Stimulated activated CD8-positive, alpha-beta memory T cell treated with anti-CD3 and anti-CD28 coated beads, Interleukin-15, amount 100 ng/mL, for 1 hour (primary cell): Measurements from ENCODE around the gene MPIG6B.

Experiments
- DNase-seq: peaks from one replicate; pipeline ENCODE4 v3.0.0-alpha.2; 2020; ENCODE audit warnings: low read depth

Gene MPIG6B

DNA sequence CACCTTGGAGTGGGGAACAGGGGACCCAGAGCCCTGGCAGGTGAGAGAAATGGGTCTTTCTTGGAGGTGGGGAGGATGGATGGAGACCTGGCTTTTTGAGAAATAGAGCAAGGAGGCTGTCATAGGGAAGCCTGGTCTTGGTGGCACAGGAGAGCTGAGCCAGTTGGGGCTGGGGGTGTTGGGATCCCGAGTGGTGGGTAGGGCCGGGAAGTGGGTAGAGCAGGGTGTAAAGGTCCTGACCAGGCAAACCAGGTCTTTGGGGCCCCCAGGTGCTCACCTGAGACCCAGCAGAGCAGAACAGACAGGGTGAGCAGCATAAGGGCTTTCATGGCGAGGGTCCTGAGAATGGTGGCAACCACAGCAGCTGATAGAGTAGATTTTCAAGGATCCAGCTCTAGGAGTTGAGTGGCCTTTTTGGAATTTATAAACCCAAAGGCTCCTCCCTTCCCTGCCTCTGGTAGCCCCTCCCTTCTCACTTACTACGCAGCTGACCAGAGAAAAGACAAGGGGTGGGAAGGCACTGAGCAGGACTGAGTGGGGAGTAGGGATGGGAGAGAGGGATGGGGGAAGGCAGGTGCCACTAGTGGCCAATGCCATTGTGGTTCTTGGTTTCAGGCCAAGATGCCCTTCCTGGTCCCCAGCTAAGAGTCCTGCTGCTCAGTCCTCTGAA, 1.7 kb upstream of the MPIG6B start, which contains the start of gene LY6G6C:
TSS of gene LY6G6C (minus strand) at position 396 of the 670 bp plus-strand sequence. CDS start at position 329, 67 bp downstream.
- no peak for DNase-seq

DNA sequence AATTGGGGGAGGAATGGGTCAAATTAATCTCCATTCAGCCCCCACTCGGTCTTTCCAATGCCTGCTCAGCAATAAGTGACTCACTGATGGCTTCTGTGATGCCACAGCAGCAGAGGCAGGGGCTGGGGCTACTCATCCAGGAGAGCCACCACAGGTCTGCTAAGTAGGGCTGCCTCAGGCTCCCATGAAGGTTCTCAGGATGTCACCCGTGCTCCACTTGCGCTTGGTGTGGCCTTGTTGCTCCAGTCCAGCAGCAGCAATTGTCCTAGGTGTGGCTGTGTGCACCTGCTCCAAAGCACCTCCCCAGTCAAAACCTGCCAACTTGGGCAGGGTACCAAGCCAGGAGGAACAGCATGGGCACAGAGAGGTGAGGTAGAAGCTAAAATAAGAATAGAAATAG, 1.0 kb upstream of the MPIG6B start:
- no peak for DNase-seq

DNA sequence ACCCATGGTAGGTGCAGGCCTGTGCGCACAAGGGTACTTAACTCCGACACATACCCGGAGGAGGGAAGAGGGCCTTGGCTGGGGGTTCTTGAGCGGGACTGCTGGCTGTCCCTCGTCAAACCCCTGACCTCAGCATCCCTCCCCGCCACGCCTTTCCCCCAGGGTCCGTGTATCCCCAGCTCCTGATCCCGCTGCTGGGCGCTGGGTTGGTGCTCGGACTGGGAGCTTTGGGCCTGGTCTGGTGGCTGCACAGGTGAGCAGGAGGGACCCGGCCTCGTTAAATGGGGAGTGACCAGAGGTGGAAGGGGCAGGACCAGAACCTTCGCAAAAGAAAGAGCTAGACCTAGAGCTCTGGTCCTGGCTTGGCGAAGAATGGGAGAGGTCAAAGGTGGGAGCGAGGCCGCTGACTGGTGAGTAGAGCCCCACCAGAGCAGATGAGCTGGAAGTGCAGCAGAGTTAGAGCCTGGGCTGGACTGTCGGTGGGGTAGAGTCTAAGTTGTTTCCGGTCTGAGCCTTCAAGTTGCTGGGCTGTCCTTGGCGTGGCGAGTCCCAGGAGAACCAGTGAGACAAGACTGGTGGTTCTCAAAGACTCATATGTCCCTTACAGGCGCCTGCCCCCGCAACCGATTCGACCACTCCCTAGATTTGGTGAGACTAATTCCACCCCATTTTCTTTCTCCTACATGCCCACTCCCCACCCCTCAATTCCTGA, 963 bp downstream of the MPIG6B start:
- DNase-seq, result no peak

DNA sequence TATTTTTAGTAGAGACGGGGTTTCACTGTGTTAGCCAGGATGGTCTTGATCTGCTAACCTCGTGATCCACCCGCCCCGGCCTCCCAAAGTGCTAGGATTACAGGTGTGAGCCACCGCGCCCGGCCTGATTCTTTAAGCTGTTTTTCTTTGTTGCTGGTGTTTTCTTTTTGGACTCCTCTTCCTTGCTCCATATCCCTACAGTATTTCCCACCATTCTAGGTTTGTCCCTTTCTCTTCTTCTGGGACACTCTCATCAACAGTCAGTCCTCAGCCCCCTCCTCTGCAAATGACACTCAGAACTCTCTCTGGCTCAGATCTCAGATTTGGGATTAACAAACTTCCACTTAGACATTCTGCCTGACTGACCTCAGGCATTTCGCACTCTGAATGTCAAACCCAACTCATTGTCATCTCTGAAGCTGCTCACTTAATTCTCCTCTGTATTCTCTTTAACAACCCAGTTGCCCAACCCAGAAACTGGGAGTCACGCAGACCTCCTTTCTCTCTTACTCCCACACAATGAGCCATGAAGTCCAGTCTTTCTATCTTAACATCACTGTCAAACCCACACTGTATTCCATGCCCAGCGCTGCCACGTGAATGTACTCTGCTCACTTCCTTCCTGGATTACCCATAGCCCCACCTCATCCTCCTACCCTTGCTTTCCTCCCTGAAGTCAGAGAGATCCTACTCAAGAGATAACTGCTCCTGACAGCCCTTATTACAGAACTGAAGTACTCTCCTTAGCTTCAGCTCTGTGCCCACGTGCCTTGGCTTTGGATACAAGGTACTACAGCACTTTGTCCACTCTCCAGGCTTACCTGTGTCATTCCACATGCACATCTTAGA, 2.6 kb downstream of the MPIG6B start:
- no peak for DNase-seq

DNA sequence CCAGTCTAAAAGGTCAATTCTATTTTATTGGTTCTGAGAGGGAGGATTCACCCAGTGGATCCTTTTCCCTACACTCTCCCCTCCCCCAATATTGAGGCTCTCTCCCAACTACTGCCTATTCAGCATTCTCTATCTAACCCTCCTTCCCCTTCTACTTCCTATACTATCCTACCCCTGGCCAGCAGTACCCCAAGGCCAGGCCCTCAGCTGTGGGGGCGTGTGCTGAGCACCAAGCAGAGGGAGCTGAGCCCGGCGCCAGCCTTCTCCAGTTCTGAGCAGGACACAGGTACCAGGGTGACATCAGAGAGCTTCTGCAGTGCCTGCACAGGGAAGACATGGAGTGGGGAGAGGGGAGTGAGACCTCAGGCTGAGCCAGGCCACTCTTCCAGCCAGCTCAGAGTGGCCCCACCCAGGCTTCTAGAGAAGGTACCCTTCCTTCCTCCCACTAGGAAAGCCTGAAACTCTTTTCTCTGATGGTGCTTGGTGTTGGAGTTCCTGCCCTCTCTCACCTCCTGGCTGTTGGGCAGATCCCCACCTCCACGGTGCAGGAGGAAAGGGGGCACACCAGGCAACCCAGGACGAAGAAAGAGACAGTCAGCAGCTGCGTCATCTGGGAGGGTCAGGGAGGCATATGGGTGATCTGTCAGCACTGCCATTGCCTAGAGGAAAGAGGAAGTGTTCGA, 4.0 kb downstream of the MPIG6B start:
- no peak for DNase-seq

DNA sequence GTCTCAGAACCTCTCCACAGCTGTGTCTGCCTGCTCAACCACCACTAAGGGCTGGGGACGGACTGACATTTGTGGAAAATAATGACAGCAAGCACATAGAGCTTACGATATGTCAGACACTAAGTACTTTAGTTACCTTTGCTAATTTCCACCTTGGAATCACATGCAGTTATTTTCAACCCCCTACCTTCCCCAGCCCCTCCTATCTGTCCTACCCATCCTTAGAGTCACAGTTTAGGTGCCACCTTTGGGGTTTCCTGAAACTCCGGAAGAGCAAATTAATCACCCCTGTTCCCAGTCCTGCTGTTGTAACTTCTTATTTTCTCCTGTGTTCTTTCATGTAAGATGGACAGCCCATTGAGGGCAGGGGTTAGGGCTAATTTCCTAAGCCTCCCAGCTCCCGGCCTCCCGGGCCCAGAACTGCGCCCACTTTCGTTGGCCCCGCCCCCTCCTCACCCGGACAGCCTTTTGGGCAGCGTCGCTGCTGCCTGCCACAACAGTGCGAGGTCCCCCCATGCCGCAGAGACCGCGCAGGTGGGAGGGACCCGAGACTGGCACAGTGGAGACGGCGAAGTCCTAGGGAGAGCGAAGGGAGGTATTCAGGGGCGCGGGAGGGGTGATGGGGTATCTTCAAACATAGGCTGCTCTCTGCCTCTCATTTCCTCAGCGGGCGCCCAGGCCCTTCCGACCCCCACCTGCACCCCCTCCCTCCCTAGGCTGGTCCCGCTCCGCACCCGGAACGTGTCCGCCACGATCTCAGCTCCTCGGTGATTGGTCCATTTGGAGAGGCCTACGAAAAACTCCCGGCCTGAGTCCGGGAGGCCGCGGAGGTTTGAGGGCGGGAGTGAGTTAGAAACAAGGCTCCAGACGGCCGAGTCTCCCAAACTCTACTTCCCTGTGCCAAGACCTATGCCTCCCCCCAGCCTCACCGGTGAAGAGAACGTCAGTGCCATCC, 4.8 kb downstream of the MPIG6B start:
- no peak for DNase-seq

DNA sequence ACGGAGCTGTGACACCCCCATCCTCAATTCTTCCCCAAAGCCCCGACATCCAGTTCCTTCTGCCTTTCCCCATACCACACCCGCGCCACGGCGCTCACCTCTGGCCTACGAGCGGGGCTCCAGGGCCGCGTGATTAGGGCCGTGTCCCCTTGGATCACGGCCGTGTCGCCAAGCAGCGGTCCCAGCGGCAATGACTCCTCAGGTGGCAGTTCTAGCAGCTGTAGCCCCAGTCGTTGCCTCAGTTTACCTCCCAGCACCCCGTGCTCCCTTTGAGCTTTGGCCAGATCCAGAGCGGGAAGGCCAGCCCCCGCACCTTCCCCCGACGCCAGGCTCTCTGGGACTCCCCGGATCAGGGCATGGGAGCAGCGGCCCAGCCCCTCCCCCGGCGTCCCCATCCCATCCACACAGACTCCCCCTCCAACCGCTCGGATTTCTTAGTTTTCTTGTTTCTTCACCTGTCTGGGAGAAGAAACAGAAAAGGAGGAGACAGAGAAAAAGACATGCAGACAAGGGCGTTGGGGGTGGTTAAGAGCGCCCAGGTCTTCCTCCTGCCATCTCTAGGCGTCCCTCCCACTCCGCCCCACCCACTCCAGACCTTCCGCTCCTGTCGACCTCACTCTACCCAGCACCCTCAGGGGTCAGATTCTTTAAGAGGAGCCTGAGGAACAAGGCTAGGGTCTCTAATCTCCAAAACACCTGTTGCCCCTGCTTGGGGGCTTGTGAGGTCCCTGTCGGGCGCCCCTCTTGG, 5.8 kb downstream of the MPIG6B start, which contains the start of gene DDAH2:
TSS of gene DDAH2 (minus strand) at position 533 of the 748 bp plus-strand sequence. CDS start at position 395, 138 bp downstream.
- DNase-seq, result no peak

DNA sequence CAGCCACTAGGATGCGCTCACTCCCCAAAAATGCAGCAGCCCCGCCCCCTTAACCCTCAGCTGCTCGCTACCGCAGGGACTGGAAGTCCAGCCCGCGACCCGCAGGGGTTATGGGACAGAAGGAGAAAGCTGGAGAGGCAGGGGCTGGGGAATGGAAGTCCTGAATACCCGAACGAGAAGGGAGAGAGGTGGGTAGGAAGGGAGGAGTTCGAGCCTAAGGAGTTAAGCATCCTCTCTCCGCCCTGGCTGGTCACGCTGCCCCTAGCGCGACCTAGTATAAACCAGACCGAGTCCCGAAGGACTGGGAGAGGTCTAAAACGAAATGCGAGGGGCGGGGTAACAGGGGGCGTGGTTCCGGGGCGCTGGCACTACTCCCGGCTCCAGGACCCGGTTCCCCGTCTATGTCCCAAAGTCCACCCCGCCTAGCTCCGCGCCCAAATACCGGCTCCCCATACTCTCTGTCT, 6.4 kb downstream of the MPIG6B start:
- DNase-seq, result peak; percentile 69

DNA sequence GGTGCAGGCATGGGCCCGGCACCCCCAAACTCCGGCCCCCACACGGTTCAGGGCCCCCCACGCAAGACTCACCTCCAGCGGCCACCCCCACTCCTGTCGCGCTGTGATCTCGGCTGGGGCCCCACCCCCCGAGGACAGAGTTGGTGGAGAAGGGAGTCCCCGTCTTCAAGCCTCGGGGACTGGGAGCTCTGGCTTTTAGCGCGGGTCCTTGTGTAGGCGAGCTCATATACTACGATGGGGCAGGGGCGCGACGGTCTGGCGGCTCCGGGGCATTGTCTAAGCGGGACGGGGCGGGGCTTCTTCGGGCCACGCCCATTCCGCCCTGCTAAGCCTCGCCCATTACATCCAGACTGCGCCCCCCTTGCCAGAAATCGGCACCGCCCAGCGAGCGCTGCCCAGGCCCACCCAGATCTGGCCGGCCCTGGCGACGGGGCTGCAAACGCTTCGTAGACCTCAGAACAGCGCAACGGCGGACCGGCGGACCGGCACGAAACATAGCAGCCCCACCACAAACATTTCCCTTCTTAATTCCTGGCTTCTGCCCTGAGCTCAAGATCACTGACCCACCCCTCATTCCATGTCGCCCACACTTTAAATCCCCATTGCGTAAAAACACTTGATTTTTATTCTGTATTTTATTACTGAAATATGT, 6.9 kb downstream of the MPIG6B start:
- no peak for DNase-seq

DNA sequence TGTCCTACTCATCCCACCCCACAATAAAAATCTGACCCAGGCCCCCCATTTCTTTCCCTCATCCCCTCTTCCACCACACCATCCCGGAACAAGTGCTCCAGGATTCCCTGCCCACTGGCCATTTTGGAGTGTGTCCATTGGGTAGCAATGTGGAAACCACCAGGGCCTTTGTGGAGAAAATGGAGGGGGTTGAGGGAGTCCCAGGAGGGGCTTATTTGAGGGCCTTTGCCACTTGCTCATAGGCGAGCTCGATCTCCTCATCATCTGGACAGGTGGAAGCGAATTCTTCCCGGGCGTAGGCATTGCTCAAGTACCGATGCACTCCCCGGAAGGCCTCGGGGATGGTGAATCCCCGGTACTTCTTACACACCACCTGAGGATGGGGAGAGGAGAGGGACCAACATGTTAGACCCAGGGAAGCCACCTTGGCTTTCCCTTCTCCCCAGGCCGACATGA, 7.5 kb downstream of the MPIG6B start:
- DNase-seq, result no peak

DNA sequence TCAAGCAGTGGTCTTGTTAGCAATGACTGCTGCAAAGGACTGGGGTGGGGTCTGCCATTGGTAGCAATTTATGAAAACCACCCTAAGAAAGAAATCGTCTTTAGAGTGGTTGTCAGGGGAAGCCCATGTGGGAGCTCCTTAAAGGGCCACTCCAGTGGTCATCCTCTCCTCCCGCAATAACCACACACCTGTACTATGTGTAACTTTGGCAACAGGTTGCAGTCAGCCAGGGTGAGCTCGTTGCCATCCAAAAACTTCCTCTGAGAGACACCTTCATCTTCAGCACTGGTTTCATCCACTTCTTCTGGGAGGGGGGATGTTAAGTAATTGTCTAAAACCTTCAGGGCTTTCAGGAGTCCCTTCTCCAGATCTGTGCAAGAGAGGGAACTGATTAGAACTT, 8.9 kb downstream of the MPIG6B start:
- DNase-seq, result no peak

DNA sequence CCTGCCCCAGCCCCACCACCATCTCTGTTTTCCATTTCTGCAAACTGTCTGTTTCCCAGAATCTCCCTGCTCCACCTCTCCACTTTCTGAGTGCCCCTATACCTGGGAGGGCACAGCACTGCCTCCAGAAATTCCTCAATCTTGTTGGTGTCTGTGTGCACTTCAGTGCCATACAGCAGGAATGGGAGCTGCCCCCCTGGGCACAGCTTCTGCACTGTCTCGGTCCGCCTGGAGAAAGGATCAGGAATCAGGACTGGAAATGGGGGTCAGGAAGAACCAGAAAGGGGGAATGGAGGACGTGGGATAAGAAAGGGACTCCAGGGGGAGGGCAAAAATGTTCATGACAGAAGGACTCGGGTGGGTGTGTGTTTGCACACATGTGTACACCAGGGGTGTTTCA, 10.6 kb downstream of the MPIG6B start:
- no peak for DNase-seq

DNA sequence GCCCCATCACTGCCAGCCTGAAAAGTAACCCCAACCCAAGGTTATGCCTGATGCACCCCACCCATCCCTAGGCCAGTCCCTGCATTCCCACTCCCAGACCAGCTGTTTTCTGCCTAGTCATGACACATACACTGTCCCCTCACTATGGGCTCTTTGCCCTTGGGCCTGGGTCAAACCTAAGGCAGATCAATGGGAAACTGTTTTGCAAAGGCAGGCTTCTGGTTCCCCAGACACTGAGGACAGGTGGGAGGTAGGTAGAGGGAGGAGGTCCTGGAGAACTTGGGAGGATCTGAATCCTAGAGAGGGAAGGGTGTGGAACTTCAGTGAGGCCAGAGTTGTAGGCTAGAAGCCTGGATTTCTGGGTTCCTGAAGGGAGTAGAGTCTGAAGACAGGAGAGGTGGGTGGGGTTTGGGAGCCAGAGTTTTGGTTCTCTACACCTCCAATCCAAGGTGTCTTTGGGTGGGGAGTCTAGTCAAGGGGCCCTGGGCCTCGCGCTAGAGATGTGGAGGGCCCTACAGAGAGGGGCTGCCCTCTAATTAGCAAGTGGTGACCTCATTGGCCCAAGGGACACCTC, 11.2 kb downstream of the MPIG6B start:
- no peak for DNase-seq

DNA sequence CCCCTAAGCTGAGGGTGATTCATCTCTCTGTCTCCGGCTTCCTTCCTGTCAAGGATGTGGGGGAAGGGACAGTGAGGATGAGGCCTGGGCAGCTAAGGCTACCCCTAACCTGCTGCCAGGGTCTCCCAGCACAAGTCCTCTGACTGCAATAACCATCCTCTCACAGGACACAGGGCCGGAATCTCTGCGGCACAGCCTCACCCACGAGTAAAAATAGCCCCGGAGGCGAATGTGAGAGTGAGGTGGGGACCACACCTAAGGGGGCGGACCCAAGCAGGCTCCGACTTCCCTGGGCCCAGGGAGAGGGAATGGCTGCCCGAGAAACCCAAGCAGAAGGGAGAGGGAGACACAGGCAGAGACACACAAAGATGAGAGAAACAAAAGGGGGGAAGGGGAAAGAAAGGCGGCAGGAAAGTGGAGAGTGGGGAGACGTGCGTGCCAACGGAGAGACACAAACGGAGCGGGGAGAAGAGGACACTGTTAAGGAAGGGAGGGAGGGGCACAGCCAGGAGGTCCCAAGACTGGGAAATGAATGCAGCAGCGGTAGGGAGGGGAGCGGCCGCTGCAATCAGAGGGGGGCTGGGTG, 11.7 kb downstream of the MPIG6B start:
- DNase-seq, result no peak

DNA sequence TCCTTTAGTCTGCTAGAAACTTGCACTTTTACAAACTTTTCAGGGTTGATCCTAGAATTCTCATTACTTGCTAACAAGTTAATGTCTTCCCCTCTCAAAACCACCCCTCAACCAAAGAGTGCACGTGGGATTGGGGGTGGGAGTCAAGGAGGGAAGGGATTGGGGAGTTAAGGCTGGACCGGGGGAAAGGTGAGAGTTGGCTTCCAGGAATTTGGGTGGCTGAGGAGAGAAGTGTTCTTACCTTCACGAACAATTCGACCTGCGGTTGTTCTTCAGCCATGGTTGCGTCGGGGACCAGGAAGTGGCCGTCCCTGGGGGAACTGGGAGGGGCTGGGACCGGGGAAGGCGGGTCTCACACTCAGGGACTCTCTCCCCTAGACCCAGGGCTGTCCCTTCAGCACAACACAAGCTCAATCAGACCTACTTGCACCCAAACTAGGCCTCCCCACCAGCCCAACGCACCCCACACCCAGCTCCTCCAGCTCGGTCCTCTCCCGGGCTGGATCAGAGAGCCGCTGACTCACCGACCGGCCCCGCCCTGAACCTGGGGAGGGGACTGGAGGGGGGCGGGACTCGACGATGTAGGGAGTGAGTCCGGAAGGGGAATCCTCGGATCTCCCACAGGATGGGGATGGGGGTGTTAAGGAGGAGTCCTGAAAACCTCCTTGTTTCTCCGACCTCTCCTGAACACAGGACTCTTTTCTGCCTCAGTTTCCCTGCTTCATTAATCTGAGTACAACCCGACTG, 13.0 kb downstream of the MPIG6B start, which contains the start of gene CLIC1:
TSS of gene CLIC1 (minus strand) at position 510 of the 747 bp plus-strand sequence. CDS start at position 280, 230 bp downstream.
- DNase-seq, result peak; percentile 54

DNA sequence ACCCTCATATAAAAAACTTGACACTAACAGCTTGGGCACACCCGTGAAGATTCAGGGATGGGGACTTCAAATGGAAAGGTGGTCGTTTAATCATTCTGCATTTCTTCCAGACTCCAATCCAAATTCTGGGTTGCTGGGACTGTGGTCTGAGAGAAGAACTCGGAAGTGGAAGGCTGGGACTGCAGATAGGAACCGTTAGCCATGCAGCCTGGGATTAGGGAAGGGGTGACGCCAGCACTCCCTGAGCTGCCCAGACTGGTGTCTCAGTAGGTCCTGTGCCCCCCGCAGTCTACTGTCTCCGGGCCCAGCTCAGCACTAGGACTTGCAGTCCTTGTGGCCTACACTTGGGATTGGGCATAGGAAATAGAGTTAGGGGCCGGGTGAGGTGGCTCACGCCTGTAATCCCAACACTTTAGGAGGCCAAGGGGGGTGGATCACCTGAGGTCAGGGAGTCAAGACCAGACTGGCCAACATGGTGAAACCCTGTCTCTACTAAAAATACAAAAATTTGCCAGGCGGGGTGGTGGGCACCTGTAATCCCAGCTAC, 13.7 kb downstream of the MPIG6B start:
- DNase-seq, result no peak

DNA sequence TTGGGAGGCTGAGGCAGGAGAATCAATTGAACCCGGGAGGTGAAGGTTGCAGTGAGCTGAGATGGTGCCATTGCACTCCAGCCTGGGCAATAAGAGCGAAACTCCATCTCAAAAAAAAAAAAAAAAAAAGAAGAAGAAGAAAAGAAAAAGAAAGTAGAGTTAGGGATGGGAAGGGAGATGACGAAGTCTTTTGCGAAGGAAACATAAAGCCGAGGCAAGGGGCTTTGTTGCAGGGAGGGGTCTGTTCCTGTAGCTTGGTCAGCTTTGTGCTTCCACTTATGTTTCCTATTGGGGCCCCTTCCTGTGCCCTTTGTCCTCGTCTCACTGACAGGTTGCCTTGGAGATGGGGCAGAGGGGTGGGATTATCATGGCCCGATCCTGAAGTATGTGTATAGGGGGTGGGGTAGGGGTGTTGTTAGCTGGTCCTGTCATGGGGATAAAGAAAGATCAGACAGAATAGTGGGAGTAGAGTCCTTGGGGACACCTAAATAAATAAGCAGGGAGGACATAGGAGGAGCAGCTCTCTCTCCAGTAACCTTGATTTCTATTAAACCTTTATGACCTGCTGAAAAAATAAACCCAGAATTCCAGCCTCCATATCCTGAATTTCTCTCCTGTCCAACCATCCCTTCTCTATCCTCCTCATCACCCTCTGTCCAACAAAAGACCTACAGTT, 14.3 kb downstream of the MPIG6B start:
- DNase-seq, result no peak
